ENCODE data around the gene OTOF. TPM values are rescaled to one million over a fixed set of nuclear protein-coding genes. Genes with fewer than 3 reads are reported as not detected.

The OTOF gene
- polyA plus RNA-seq, 3 donors, result 0.51 TPM; not detected in 2

DNA sequence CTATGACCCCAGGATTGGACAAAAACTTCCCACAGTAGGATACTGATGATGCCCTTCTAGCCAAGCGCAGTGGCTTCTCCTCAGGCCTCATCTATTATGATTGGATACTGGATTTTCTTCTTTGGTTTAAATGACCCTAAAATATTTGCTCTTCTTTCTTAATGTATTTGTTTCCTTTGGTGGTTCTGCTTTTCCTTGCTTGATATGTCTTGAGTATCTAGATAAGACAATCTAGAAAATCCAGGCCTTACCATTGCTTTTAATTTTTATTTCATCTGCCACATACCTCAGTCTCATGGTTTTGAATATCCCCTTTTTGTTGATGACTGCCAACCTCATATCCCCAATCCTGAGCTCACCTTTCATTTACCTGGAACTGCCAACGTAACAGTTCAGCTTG lies 35.6 kb downstream of the OTOF start:
- no peak overlapping the region for H3K27ac ChIP-seq (ENCODE audit: low read depth in 1 of 2, low read length in 2 of 2)
- no peaks in the 10 kb centered on the region for H3K79me2 ChIP-seq (ENCODE audit: insufficient read depth, low read length)
- Mint-ChIP-seq H3K4me3 (no peak overlapping the region), H3K27ac (no peak overlapping the region), H3K27me3 (ENCODE audit: low read depth in 3 of 3) (peaks cover 0 to 5% (median 2%) of the 10 kb centered on the region in 3 donors), H3K9me3 (no peaks in the 10 kb centered on the region), H3K36me3 (no peaks in the 10 kb centered on the region), H3K4me1 (no peaks in the 10 kb centered on the region)
- intact Hi-C loops (cut with micrococcal nuclease), result no loop called here
- 83% methylated on average over 1 of the region's 2 CpGs for WGBS (ENCODE audit: insufficient coverage)
- no peaks in the 10 kb centered on the region for H3K9me3 ChIP-seq (replicated peaks in 1 of 2; ENCODE audit: control insufficient read depth in 1 of 2, insufficient read depth in 1 of 2, low read length in 2 of 2)
- DNase-seq, result no peak
- no peak overlapping the region for H3K4me2 ChIP-seq (replicated peaks; ENCODE audit: extremely low read depth, low read length, poor library complexity, severe bottlenecking)
- no peaks in the 10 kb centered on the region for H4K20me1 ChIP-seq (ENCODE audit: insufficient read depth, low read length)
- H3K9ac ChIP-seq (ENCODE audit: insufficient read depth, low read length, poor library complexity, severe bottlenecking), result no peak overlapping the region
- TF ChIP-seq, protein P1, sequence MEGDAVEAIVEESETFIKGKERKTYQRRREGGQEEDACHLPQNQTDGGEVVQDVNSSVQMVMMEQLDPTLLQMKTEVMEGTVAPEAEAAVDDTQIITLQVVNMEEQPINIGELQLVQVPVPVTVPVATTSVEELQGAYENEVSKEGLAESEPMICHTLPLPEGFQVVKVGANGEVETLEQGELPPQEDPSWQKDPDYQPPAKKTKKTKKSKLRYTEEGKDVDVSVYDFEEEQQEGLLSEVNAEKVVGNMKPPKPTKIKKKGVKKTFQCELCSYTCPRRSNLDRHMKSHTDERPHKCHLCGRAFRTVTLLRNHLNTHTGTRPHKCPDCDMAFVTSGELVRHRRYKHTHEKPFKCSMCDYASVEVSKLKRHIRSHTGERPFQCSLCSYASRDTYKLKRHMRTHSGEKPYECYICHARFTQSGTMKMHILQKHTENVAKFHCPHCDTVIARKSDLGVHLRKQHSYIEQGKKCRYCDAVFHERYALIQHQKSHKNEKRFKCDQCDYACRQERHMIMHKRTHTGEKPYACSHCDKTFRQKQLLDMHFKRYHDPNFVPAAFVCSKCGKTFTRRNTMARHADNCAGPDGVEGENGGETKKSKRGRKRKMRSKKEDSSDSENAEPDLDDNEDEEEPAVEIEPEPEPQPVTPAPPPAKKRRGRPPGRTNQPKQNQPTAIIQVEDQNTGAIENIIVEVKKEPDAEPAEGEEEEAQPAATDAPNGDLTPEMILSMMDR (IDR thresholded peaks at IDR 0.05), result no peak
- no peak overlapping the region for H2AFZ ChIP-seq (ENCODE audit: insufficient read depth, low read depth, low read length, poor library complexity, severe bottlenecking)
- no peaks in the 10 kb centered on the region for H3K4me1 ChIP-seq (ENCODE audit: control insufficient read depth in 1 of 2, insufficient read depth in 2 of 2, low read length in 2 of 2)
- no peaks in the 10 kb centered on the region for H3K36me3 ChIP-seq (replicated peaks in 1 of 2; ENCODE audit: control insufficient read depth in 1 of 2, insufficient read depth in 2 of 2, low read length in 2 of 2)
- H3K4me3 ChIP-seq (replicated peaks in 1 of 3; ENCODE audit: low read depth in 2 of 3, low read length in 3 of 3), result no peak overlapping the region
- H3K27me3 ChIP-seq (ENCODE audit: control insufficient read depth in 2 of 2, insufficient read depth in 2 of 2, low read length in 2 of 2), result no peaks in the 10 kb centered on the region

DNA sequence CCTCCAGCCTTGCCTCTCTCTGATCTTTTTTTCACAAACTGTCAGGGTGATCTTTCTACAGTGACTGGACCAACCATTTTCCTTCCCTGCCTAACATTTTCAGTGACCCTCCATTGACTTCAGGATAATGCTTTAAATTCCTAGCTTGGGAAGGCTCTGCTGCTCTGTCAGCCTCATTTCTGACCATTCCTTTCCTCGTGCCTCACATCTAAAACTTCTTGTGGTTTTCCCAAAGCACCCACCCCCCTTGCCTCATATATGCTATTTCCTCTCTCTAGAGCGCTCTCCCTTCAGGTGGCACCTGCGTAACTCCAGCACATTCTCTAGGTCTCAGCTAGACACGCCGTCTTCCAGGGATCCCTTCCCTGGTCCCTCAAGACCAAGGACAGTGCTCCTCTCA lies 39.0 kb downstream of the OTOF start:
- H2AFZ ChIP-seq (ENCODE audit: insufficient read depth, low read depth, low read length, poor library complexity, severe bottlenecking), result no peak overlapping the region
- no peak overlapping the region for H3K4me3 Mint-ChIP-seq

More for the DNA sequence above, 39.0 kb downstream of the OTOF start:
- H3K4me1 Mint-ChIP-seq, result peaks cover 2% of the 10 kb centered on the region
- no peak overlapping the region for H3K4me2 ChIP-seq (replicated peaks; ENCODE audit: extremely low read depth, low read length, poor library complexity, severe bottlenecking)
- no peaks in the 10 kb centered on the region for H3K79me2 ChIP-seq (ENCODE audit: insufficient read depth, low read length)
- H3K27me3 ChIP-seq (ENCODE audit: control insufficient read depth in 2 of 2, insufficient read depth in 2 of 2, low read length in 2 of 2), result no peaks in the 10 kb centered on the region
- H3K27ac ChIP-seq (ENCODE audit: low read depth in 1 of 2, low read length in 2 of 2), result no peak overlapping the region
- H3K36me3 Mint-ChIP-seq, result no peaks in the 10 kb centered on the region
- H3K4me1 ChIP-seq (ENCODE audit: control insufficient read depth in 1 of 2, insufficient read depth in 2 of 2, low read length in 2 of 2), result no peaks in the 10 kb centered on the region
- no peaks in the 10 kb centered on the region for H3K9me3 Mint-ChIP-seq
- DNase-seq, result no peak
- no peaks in the 10 kb centered on the region for H3K36me3 ChIP-seq (replicated peaks in 1 of 2; ENCODE audit: control insufficient read depth in 1 of 2, insufficient read depth in 2 of 2, low read length in 2 of 2)
- no peaks in the 10 kb centered on the region for H3K9me3 ChIP-seq (replicated peaks in 1 of 2; ENCODE audit: control insufficient read depth in 1 of 2, insufficient read depth in 1 of 2, low read length in 2 of 2)
- intact Hi-C loops (cut with micrococcal nuclease), result no loop called here
- TF ChIP-seq, protein P1 (IDR thresholded peaks at IDR 0.05), result no peak
- no peak overlapping the region for H3K4me3 ChIP-seq (replicated peaks in 1 of 3; ENCODE audit: low read depth in 2 of 3, low read length in 3 of 3)
- 67% methylated on average over 5 of the region's 5 CpGs for WGBS (ENCODE audit: insufficient coverage)
- H3K27me3 Mint-ChIP-seq (ENCODE audit: low read depth in 3 of 3), result peaks cover 2 to 4% (median 3%) of the 10 kb centered on the region in 3 donors
- H3K27ac Mint-ChIP-seq, result no peak overlapping the region
- H3K9ac ChIP-seq (ENCODE audit: insufficient read depth, low read length, poor library complexity, severe bottlenecking), result no peak overlapping the region
- H4K20me1 ChIP-seq (ENCODE audit: insufficient read depth, low read length), result no peaks in the 10 kb centered on the region

All from CD14-positive monocyte (primary cell).